ENCODE results near the gene KMT2B.
A peak's percentile ranks its signal among the peaks of the same experiment; 100 is the strongest.

Gene KMT2B

DNA sequence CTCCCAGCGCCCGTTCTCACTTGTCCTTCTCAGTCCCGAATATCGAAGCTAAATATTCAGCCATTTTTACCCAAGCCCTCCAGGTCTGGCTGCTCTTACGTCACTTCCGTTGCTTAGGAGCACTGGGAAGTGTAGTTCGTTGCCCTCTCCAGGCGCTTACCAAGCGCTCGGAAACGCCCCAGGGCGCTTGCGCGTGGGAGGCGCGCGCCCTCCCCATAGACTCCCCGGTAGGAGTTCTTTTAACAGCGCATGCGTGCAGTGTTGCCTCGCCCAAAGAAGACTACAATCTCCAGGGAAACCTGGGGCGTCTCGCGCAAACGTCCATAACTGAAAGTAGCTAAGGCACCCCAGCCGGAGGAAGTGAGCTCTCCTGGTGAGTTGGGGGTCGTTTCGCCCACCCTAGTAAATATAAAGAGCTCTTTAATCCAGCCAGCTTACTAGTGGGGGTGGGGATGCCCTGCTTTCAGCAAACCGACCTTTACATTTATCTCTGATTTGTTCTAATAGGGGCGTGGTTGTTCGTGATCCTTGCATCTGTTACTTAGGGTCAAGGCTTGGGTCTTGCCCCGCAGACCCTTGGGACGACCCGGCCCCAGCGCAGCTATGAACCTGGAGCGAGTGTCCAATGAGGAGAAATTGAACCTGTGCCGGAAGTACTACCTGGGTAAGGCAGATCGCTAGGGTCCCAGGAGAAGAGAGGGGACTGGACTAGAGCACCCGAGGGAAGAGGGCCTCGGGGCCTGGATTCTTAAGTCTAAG, 27.7 kb downstream of the KMT2B start, which contains the start of the genes PSENEN and U2AF1L4 (continued):
- peak; percentile 96 for TF ChIP-seq ZBTB48 (tag by site-specific recombination; IDR thresholded peaks at IDR 0.05)
- TF ChIP-seq ZXDB (tag by site-specific recombination; IDR thresholded peaks at IDR 0.05): peak; percentile 65
- TF ChIP-seq, protein P1, sequence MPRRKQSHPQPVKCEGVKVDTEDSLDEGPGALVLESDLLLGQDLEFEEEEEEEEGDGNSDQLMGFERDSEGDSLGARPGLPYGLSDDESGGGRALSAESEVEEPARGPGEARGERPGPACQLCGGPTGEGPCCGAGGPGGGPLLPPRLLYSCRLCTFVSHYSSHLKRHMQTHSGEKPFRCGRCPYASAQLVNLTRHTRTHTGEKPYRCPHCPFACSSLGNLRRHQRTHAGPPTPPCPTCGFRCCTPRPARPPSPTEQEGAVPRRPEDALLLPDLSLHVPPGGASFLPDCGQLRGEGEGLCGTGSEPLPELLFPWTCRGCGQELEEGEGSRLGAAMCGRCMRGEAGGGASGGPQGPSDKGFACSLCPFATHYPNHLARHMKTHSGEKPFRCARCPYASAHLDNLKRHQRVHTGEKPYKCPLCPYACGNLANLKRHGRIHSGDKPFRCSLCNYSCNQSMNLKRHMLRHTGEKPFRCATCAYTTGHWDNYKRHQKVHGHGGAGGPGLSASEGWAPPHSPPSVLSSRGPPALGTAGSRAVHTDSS (tag by site-specific recombination; IDR thresholded peaks at IDR 0.05): no peak
- no peak for TF ChIP-seq ZNF121 (tag by site-specific recombination; IDR thresholded peaks at IDR 0.05)
- TF ChIP-seq BCL11A (tag by site-specific recombination; IDR thresholded peaks at IDR 0.05; ENCODE audit: low read depth): no peak
- peak; percentile 46; the same call in 1 of the 2 replicates for TF ChIP-seq ZBTB7A (tag by site-specific recombination; IDR thresholded peaks at IDR 0.05; ENCODE audit: low read depth)
- TF ChIP-seq, protein P2, sequence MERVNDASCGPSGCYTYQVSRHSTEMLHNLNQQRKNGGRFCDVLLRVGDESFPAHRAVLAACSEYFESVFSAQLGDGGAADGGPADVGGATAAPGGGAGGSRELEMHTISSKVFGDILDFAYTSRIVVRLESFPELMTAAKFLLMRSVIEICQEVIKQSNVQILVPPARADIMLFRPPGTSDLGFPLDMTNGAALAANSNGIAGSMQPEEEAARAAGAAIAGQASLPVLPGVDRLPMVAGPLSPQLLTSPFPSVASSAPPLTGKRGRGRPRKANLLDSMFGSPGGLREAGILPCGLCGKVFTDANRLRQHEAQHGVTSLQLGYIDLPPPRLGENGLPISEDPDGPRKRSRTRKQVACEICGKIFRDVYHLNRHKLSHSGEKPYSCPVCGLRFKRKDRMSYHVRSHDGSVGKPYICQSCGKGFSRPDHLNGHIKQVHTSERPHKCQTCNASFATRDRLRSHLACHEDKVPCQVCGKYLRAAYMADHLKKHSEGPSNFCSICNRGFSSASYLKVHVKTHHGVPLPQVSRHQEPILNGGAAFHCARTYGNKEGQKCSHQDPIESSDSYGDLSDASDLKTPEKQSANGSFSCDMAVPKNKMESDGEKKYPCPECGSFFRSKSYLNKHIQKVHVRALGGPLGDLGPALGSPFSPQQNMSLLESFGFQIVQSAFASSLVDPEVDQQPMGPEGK (tag by site-specific recombination; IDR thresholded peaks at IDR 0.05): peak; percentile 81
- no peak for TF ChIP-seq ZNF202 (tag by site-specific recombination; IDR thresholded peaks at IDR 0.05; ENCODE audit: borderline replicate concordance)
- peak; percentile 74; the same call in 1 of the 2 replicates for TF ChIP-seq ZNF600 (tag by site-specific recombination; IDR thresholded peaks at IDR 0.05)
- peak; percentile 89 for TF ChIP-seq ZBTB8A (tag by site-specific recombination; IDR thresholded peaks at IDR 0.05)
- peak; percentile 78 for TF ChIP-seq ZIC2 (tag by site-specific recombination; IDR thresholded peaks at IDR 0.05)
- no peak for TF ChIP-seq ZNF558 (tag by site-specific recombination; IDR thresholded peaks at IDR 0.05)

- ChIA-PET POLR2A (interaction anchor here (0.6 to 2.9 kb wide), 26 partner anchors 9 to 480 kb away, joined by 3 to 34 read pairs (median 6); partner anchors contain the start of genes ALKBH6, COX6B1, HAUS5 and HSPB6), CTCF (interaction anchor here (0.5 to 4.9 kb wide), 7 partner anchors 9 to 440 kb away, joined by 3 to 37 read pairs (median 5); no protein-coding TSS in a partner anchor)
- Histone ChIP-seq H3K9me3 (ENCODE audit: control insufficient read depth, insufficient read depth, low read depth, low read length) (no peaks in the 10 kb centered on the region; the same call in none of the 2 replicates), H3K4me1 (ENCODE audit: control insufficient read depth, insufficient read depth, low read length) (peaks cover 35% of the 10 kb centered on the region), H3K36me3 (ENCODE audit: control insufficient read depth in 2 of 2, insufficient read depth in 1 of 2, low read length in 2 of 2) (peaks cover 13 to 47% of the 10 kb centered on the region in 2 experiments), H3K27ac (ENCODE audit: extremely low read depth, low read depth, low read length) (peak overlapping the region; percentile 95), H3K4me3 (ENCODE audit: low read depth, low read length) (peak overlapping the region; percentile 57)
- TF ChIP-seq ZNF416 (tag by site-specific recombination; IDR thresholded peaks at IDR 0.05) (no peak), ZBTB17 (tag by site-specific recombination; IDR thresholded peaks at IDR 0.05) (peak; percentile 61), ZNF335 (tag by site-specific recombination; conservative IDR thresholded peaks at IDR 0.05) (peak; percentile 96), ZNF654 (tag by site-specific recombination; IDR thresholded peaks at IDR 0.05; ENCODE audit: low read depth) (no peak)
These were observed 28.3 kb downstream of the KMT2B start for GRCh38 chr19:35746087-35746462.

DNA sequence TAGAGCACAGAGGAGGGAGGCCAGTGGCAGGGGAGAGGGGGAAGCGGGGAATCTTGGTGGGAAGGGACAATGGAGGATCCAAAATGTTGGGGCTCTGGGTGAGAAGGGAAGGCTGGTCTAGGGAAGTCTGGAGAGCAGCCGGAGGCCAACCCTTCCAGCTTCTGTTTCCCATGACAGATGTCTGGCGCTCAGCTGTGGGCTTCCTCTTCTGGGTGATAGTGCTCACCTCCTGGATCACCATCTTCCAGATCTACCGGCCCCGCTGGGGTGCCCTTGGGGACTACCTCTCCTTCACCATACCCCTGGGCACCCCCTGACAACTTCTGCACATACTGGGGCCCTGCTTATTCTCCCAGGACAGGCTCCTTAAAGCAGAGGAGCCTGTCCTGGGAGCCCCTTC, 28.7 kb downstream of the KMT2B start:
- POLR2A ChIA-PET: interaction anchor here (0.5 to 2.2 kb wide), 5 partner anchors 16 to 98 kb away, joined by 4 to 20 read pairs (median 7); partner anchors contain the start of gene COX6B1
- CTCF ChIA-PET: interaction anchor here (0.5 to 4.9 kb wide), 4 partner anchors 10 to 440 kb away, joined by 3 to 37 read pairs (median 6); no protein-coding TSS in a partner anchor
- no peak overlapping the region; the same call in 1 of the 2 replicates for H3K4me3 ChIP-seq (ENCODE audit: low read depth, low read length)

More for the DNA sequence above, 28.7 kb downstream of the KMT2B start:
- peak overlapping the region; percentile 95 for H3K27ac ChIP-seq (ENCODE audit: extremely low read depth, low read depth, low read length)
- TF ChIP-seq PRDM10 (tag by site-specific recombination; IDR thresholded peaks at IDR 0.05) (peak; percentile 47; the same call in 1 of the 2 replicates), ZNF626 (tag by site-specific recombination; IDR thresholded peaks at IDR 0.05) (no peak), ZNF600 (tag by site-specific recombination; IDR thresholded peaks at IDR 0.05) (0 out of 2 replicates have a peak, but pooled peaks have one; percentile 12), SP2 (tag by site-specific recombination; IDR thresholded peaks at IDR 0.05) (0 out of 2 replicates have a peak, but pooled peaks have one; percentile 16)
- no peaks in the 10 kb centered on the region; the same call in none of the 2 replicates for H3K9me3 ChIP-seq (ENCODE audit: control insufficient read depth, insufficient read depth, low read depth, low read length)
- H3K4me1 ChIP-seq (ENCODE audit: control insufficient read depth, insufficient read depth, low read length): peaks cover 32% of the 10 kb centered on the region
- peaks cover 13 to 50% of the 10 kb centered on the region in 2 experiments for H3K36me3 ChIP-seq (ENCODE audit: control insufficient read depth in 2 of 2, insufficient read depth in 1 of 2, low read length in 2 of 2)
